GM12872 (cell line): ENCODE measurements around the gene PPDPF.

Experiments used
- TF ChIP-seq, protein P1 (sequence below): IDR thresholded peaks from 3 replicates; pipeline ENCODE4 v1.5.1; 2011; ENCODE audit warnings: low read depth, mild to moderate bottlenecking, low read length, moderate library complexity; ENCODE audit not compliant: insufficient read depth

The PPDPF gene

GRCh38 chr20:63529861-63530787 is 9.6 kb downstream of the PPDPF start:
- TF ChIP-seq, protein P1, sequence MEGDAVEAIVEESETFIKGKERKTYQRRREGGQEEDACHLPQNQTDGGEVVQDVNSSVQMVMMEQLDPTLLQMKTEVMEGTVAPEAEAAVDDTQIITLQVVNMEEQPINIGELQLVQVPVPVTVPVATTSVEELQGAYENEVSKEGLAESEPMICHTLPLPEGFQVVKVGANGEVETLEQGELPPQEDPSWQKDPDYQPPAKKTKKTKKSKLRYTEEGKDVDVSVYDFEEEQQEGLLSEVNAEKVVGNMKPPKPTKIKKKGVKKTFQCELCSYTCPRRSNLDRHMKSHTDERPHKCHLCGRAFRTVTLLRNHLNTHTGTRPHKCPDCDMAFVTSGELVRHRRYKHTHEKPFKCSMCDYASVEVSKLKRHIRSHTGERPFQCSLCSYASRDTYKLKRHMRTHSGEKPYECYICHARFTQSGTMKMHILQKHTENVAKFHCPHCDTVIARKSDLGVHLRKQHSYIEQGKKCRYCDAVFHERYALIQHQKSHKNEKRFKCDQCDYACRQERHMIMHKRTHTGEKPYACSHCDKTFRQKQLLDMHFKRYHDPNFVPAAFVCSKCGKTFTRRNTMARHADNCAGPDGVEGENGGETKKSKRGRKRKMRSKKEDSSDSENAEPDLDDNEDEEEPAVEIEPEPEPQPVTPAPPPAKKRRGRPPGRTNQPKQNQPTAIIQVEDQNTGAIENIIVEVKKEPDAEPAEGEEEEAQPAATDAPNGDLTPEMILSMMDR = no peak

- TF ChIP-seq, protein P1 = no peak
Observed at GRCh38 chr20:63530788-63531160, 10.2 kb downstream of the PPDPF start.

GRCh38 chr20:63531686-63532448 is 11.3 kb downstream of the PPDPF start:
- TF ChIP-seq, protein P1 = no peak

GRCh38 chr20:63532449-63532971 is 11.9 kb downstream of the PPDPF start:
- TF ChIP-seq, protein P1 = no peak

- TF ChIP-seq, protein P1 = no peak
Observed at GRCh38 chr20:63533388-63533787, 12.8 kb downstream of the PPDPF start.

- TF ChIP-seq, protein P1 = no peak
Observed at GRCh38 chr20:63533871-63534393, 13.4 kb downstream of the PPDPF start.

GRCh38 chr20:63534427-63534830 is 13.9 kb downstream of the PPDPF start:
- TF ChIP-seq, protein P1 = no peak
